MM.1S (cell line): ENCODE results near the gene PODNL1.
A peak's percentile ranks its signal among the peaks of the same experiment; 100 is the strongest.

Experiments
- DNase-seq: peaks from one replicate; pipeline ENCODE4 v3.0.0-alpha.2; 2015
- H2AFZ ChIP-seq: fragments of 300-600 bp; sonication (generic); 2 replicates; pipeline ENCODE4 v1.6.0; 2016; ENCODE audit warnings: antibody characterized with exemption, low read length
- H3F3A ChIP-seq: fragments of 300-600 bp; sonication (generic); 2 replicates; pipeline ENCODE4 v1.6.1; 2016; ENCODE audit warnings: mild to moderate bottlenecking, antibody characterized with exemption, low read length, moderate library complexity, mixed read lengths; ENCODE audit not compliant: insufficient read depth
- H3K27ac ChIP-seq: fragments of 300-600 bp; sonication (generic); 2 replicates; pipeline ENCODE4 v1.5.1; 2016; ENCODE audit warnings: mild to moderate bottlenecking, low read length
- H3K27me3 ChIP-seq: fragments of 300-600 bp; sonication (generic); replicated peaks from 2 replicates; pipeline ENCODE4 v1.6.0; 2016; ENCODE audit warnings: low read length; ENCODE audit not compliant: insufficient read depth
- H3K36me3 ChIP-seq: fragments of 300-600 bp; sonication (generic); replicated peaks from 2 replicates; pipeline ENCODE4 v1.6.1; 2016; ENCODE audit warnings: mild to moderate bottlenecking, low read length, mixed read lengths; ENCODE audit not compliant: insufficient read depth
- H3K4me1 ChIP-seq: fragments of 300-600 bp; sonication (generic); 2 replicates; pipeline ENCODE4 v1.6.1; 2016; ENCODE audit warnings: low read length, mixed read lengths
- H3K4me2 ChIP-seq: fragments of 300-600 bp; sonication (generic); 2 replicates; pipeline ENCODE4 v1.6.0; 2016; ENCODE audit warnings: low read depth, low read length
- H3K4me3 ChIP-seq: fragments of 300-600 bp; sonication (generic); 2 replicates; pipeline ENCODE4 v1.5.1; 2016; ENCODE audit warnings: low read length, mixed read lengths
- H3K79me2 ChIP-seq: fragments of 300-600 bp; sonication (generic); 2 replicates; pipeline ENCODE4 v1.6.1; 2016; ENCODE audit warnings: mixed run types, low read length, mixed read lengths
- H3K9ac ChIP-seq: fragments of 300-600 bp; sonication (generic); 2 replicates; pipeline ENCODE4 v1.6.1; 2016; ENCODE audit warnings: low read length, mixed read lengths
- H3K9me2 ChIP-seq: fragments of 300-600 bp; sonication (generic); replicated peaks from 2 replicates; pipeline ENCODE4 v1.6.1; 2016; ENCODE audit warnings: mild to moderate bottlenecking, low read length, mixed read lengths; ENCODE audit not compliant: insufficient read depth
- H3K9me3 ChIP-seq: fragments of 300-600 bp; sonication (generic); replicated peaks from 2 replicates; pipeline ENCODE4 v1.6.1; 2016; ENCODE audit warnings: mild to moderate bottlenecking, low read length, mixed read lengths; ENCODE audit not compliant: insufficient read depth
- H4K20me1 ChIP-seq: fragments of 300-600 bp; sonication (generic); 2 replicates; pipeline ENCODE4 v1.6.1; 2016; ENCODE audit warnings: mild to moderate bottlenecking, low read length, moderate library complexity, mixed read lengths; ENCODE audit not compliant: insufficient read depth
- CTCF ChIP-seq: fragments of 300-600 bp; sonication (generic); IDR thresholded peaks from 2 replicates; pipeline ENCODE4 v1.5.1; 2016; ENCODE audit warnings: antibody characterized with exemption, low read length, mixed read lengths
- EZH2 ChIP-seq: fragments of 300-600 bp; sonication (generic); optimal IDR thresholded peaks from 2 replicates; pipeline ENCODE3; 2017; ENCODE audit warnings: low read depth, mild to moderate bottlenecking, antibody characterized with exemption, low read length, mixed read lengths
- EZH2phosphoT487 ChIP-seq: fragments of 300-600 bp; sonication (generic); IDR thresholded peaks from 2 replicates; pipeline ENCODE4 v1.6.1; 2018; ENCODE audit warnings: antibody characterized with exemption, low read length

Gene PODNL1

GRCh38 chr19:13884726-13885591 is 53.3 kb downstream of the PODNL1 start:
- peak overlapping the region; percentile 58 for H3K4me3 ChIP-seq
- no peaks in the 10 kb centered on the region for H3F3A ChIP-seq
- H3K4me1 ChIP-seq, result peaks cover 33% of the 10 kb centered on the region
- H3K27ac ChIP-seq, result peak overlapping the region; percentile 63; the same call in 1 of the 2 replicates
- H4K20me1 ChIP-seq, result no peaks in the 10 kb centered on the region
- no peaks in the 10 kb centered on the region for H3K79me2 ChIP-seq
- DNase-seq, result peak; percentile 68
- H2AFZ ChIP-seq, result peak overlapping the region; percentile 89
- H3K27me3 ChIP-seq, result no peaks in the 10 kb centered on the region
- no peaks in the 10 kb centered on the region for H3K9me3 ChIP-seq
- peak overlapping the region; percentile 60 for H3K9ac ChIP-seq
- no peaks in the 10 kb centered on the region for H3K36me3 ChIP-seq
- TF ChIP-seq CTCF (no peak), EZH2phosphoT487 (no peak), EZH2 (no peak)
- no peaks in the 10 kb centered on the region for H3K9me2 ChIP-seq
- peak overlapping the region; percentile 88 for H3K4me2 ChIP-seq

- no peaks in the 10 kb centered on the region for H3K9me2 ChIP-seq
- TF ChIP-seq EZH2phosphoT487, result no peak
- TF ChIP-seq CTCF, result no peak
- TF ChIP-seq EZH2, result no peak
- H3K27ac ChIP-seq, result no peak overlapping the region
- H3F3A ChIP-seq, result no peaks in the 10 kb centered on the region
- H4K20me1 ChIP-seq, result no peaks in the 10 kb centered on the region
- H3K4me3 ChIP-seq, result no peak overlapping the region
- H3K4me2 ChIP-seq, result no peak overlapping the region
- H3K4me1 ChIP-seq, result peaks cover 33% of the 10 kb centered on the region
- no peaks in the 10 kb centered on the region for H3K9me3 ChIP-seq
- H3K36me3 ChIP-seq, result no peaks in the 10 kb centered on the region
- no peaks in the 10 kb centered on the region; the same call in 1 of the 2 replicates for H3K27me3 ChIP-seq
- no peak overlapping the region for H3K9ac ChIP-seq
- no peaks in the 10 kb centered on the region for H3K79me2 ChIP-seq
- DNase-seq, result no peak
- H2AFZ ChIP-seq, result no peak overlapping the region
These were observed 54.6 kb downstream of the PODNL1 start for GRCh38 chr19:13883516-13884064.

GRCh38 chr19:13882836-13883235 is 55.4 kb downstream of the PODNL1 start:
- H3K27me3 ChIP-seq, result peaks cover 5% of the 10 kb centered on the region; the same call in 1 of the 2 replicates
- H2AFZ ChIP-seq, result no peak overlapping the region
- no peaks in the 10 kb centered on the region for H3K36me3 ChIP-seq
- no peak for TF ChIP-seq CTCF
- no peak for TF ChIP-seq EZH2phosphoT487
- TF ChIP-seq EZH2, result no peak
- H4K20me1 ChIP-seq, result no peaks in the 10 kb centered on the region
- H3K4me3 ChIP-seq, result no peak overlapping the region
- no peak overlapping the region for H3K27ac ChIP-seq
- peaks cover 33% of the 10 kb centered on the region for H3K4me1 ChIP-seq
- DNase-seq, result no peak
- H3F3A ChIP-seq, result no peaks in the 10 kb centered on the region
- H3K79me2 ChIP-seq, result no peaks in the 10 kb centered on the region
- no peaks in the 10 kb centered on the region for H3K9me3 ChIP-seq
- no peak overlapping the region for H3K9ac ChIP-seq
- H3K4me2 ChIP-seq, result no peak overlapping the region
- H3K9me2 ChIP-seq, result no peaks in the 10 kb centered on the region
